K562 (cell line): ENCODE measurements around the gene LCN12. TPM values are rescaled to one million over a fixed set of nuclear protein-coding genes. Genes with fewer than 3 reads are reported as not detected.

ENCODE experiments used
- ATF1 ChIP-seq, 2 experiments: fragments of 450-650 bp in 1 of 2; IDR thresholded peaks; 2 replicates each; pipeline ENCODE4 v1.6.1; 2016; ENCODE audit warnings: missing compliant biosample characterization in 1 of 2, missing genetic modification characterization in 1 of 2
- ATF3 ChIP-seq, 2 experiments: fragments of 450-650 bp in 1 of 2; sonication (generic) in 1 of 2; formaldehyde crosslinking in 1 of 2; IDR thresholded peaks in 1 of 2; conservative IDR thresholded peaks in 1 of 2; 2 replicates each; pipeline versions ENCODE4 v1.6.1 to v1.8.1; 2016 to 2023; ENCODE audit warnings: mild to moderate bottlenecking in 2 of 2, moderate library complexity in 2 of 2, inconsistent platforms in 1 of 2, missing genetic modification reagents in 1 of 2
- BHLHE40 ChIP-seq: IDR thresholded peaks from 2 replicates; pipeline ENCODE4 v1.6.1; 2011; ENCODE audit warnings: low read length, improper control_type of control experiment
- EP400 ChIP-seq: fragments of 450-650 bp; IDR thresholded peaks from 2 replicates; pipeline ENCODE4 v1.6.1; 2017; ENCODE audit warnings: antibody characterized with exemption, mild to moderate bottlenecking, moderate library complexity
- HMG20A ChIP-seq: fragments of 450-650 bp; formaldehyde crosslinking; conservative IDR thresholded peaks from 2 replicates; pipeline ENCODE4 v1.4.0; 2020; ENCODE audit warnings: mild to moderate bottlenecking, mixed read lengths
- HMGXB4 ChIP-seq: sonication (generic); formaldehyde crosslinking; IDR thresholded peaks from 2 replicates; pipeline ENCODE4 v1.8.1; 2023; ENCODE audit warnings: mild to moderate bottlenecking, missing genetic modification reagents
- MYC ChIP-seq, 2 experiments: fragments of 250-450 bp in 1 of 2; sonication (Bioruptor Pico) in 1 of 2; IDR thresholded peaks; 2 replicates each; pipeline versions ENCODE4 v1.5.1 to v1.6.1; 2012 to 2021; ENCODE audit warnings: low read depth in 2 of 2, borderline replicate concordance in 1 of 2, improper control_type of control experiment in 1 of 2, low read length in 1 of 2, mild to moderate bottlenecking in 1 of 2, moderate library complexity in 1 of 2
- NFIC ChIP-seq: fragments of 450-650 bp; IDR thresholded peaks from 2 replicates; pipeline ENCODE4 v1.6.1; 2017; ENCODE audit warnings: mild to moderate bottlenecking, inconsistent platforms
- ZNF696 ChIP-seq: fragments of 250-450 bp; sonication (Bioruptor Pico); conservative IDR thresholded peaks from 2 replicates; pipeline ENCODE4 v1.4.0; 2020; ENCODE audit warnings: mild to moderate bottlenecking, moderate library complexity
- polyA plus RNA-seq, 8 experiments: library from polyadenylated mRNA; depleted of rRNA in 4 of 8; stranded (reverse) in 5 of 8; unstranded in 3 of 8; fragments of >200 nt; fragmentation: Nextera tagmentation in 2 of 8; fragmentation: Illumina TruSeq in 1 of 8; extraction: Ambion mirVana in 2 of 8; extraction: Trizol in 1 of 8; gene quantifications; 2 replicates each; pipeline versions ENCODE4 v1.2.1 to v1.2.3, GENCODE V29; 2011 to 2014; ENCODE audit warnings: inconsistent platforms in 1 of 8, missing spikeins in 1 of 8
- total RNA-seq, 7 experiments: library from RNA; depleted of rRNA in 6 of 7; stranded (reverse); fragments of >200 nt in 6 of 7; fragmentation: Illumina TruSeq in 2 of 7; extraction: Trizol in 2 of 7; gene quantifications; 2 replicates each; pipeline versions ENCODE4 v1.2.1 to v1.2.3, GENCODE V29; 2011 to 2021; ENCODE audit warnings: low replicate concordance in 1 of 7
- TF ChIP-seq, protein P1 (sequence below): sonication (generic); formaldehyde crosslinking; IDR thresholded peaks from 2 replicates; pipeline ENCODE4 v1.8.0; 2023; ENCODE audit warnings: missing genetic modification reagents, mild to moderate bottlenecking, borderline replicate concordance
- TF ChIP-seq, protein P2 (sequence below): fragments of 250-450 bp; sonication (Bioruptor Pico); IDR thresholded peaks from 2 replicates; pipeline ENCODE4 v1.4.0; 2020; ENCODE audit warnings: mild to moderate bottlenecking, moderate library complexity, borderline replicate concordance
- TF ChIP-seq, protein P3 (sequence below): IDR thresholded peaks from 2 replicates; pipeline ENCODE4 v1.6.1; 2012; ENCODE audit warnings: low read depth, low read length, improper control_type of control experiment, borderline replicate concordance

LCN12 gene
- total and polyA plus RNA-seq, 9 of the 15 experiments (the other 6 are each of a cell fraction or from before 2014, with no cell fraction given) = 0.05 TPM; not detected in 8

DNA sequence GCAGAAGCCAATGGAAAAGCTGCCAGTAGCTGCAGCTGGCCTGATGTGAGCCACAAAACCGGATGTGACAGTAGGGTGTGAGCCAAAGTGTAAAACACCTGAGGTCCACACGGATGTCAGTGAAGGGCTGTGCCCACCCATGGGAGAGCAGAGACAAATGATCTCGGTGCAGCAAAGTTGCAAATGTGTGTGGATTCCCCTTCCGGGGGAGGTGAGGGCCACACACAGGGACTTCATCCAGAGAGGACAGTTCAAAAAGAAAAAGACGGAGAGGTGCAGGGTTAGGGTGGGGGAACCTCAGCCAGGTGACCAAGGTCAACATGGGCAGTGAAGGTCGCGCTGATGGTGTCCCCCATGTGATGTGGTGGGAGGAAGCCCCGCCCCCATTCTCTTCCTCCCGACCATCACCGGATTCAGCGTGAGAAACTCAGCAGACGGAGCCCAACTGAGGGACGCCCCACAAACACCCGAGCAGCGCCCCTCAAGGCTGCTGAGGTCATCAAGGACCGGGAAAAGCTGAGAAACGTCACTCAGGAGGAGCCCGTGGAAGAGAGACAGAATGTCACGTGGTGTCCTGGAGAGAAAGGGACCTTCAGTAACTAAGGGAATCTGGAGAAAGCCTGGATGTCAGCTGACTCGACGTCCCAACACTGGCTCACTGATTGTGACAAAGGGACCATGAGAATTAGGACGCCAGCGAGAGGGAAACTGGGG, 13.9 kb downstream of the LCN12 start (continued):
- TF ChIP-seq NFIC (no peak), ATF3 (IDR thresholded peaks at IDR 0.05) (peak; percentile 26; the same call in 1 of the 2 replicates), ATF3 (CRISPR knock-in tag; conservative IDR thresholded peaks at IDR 0.05) (no peak), EP400 (no peak), ATF1 (CRISPR knock-in tag; IDR thresholded peaks at IDR 0.05) (no peak), ATF1 (tag; IDR thresholded peaks at IDR 0.05) (peak; percentile 50; the same call in 1 of the 2 replicates), MYC (IDR thresholded peaks at IDR 0.05; ENCODE audit: low read depth, low read length) (no peak), MYC (CRISPR knock-in tag; IDR thresholded peaks at IDR 0.05; ENCODE audit: borderline replicate concordance, low read depth) (no peak), BHLHE40 (0 out of 2 replicates have a peak, but pooled peaks have one; percentile 23), HMGXB4 (no peak), HMG20A (CRISPR knock-in tag) (no peak), ZNF696 (CRISPR knock-in tag) (no peak)
- TF ChIP-seq, protein P1, sequence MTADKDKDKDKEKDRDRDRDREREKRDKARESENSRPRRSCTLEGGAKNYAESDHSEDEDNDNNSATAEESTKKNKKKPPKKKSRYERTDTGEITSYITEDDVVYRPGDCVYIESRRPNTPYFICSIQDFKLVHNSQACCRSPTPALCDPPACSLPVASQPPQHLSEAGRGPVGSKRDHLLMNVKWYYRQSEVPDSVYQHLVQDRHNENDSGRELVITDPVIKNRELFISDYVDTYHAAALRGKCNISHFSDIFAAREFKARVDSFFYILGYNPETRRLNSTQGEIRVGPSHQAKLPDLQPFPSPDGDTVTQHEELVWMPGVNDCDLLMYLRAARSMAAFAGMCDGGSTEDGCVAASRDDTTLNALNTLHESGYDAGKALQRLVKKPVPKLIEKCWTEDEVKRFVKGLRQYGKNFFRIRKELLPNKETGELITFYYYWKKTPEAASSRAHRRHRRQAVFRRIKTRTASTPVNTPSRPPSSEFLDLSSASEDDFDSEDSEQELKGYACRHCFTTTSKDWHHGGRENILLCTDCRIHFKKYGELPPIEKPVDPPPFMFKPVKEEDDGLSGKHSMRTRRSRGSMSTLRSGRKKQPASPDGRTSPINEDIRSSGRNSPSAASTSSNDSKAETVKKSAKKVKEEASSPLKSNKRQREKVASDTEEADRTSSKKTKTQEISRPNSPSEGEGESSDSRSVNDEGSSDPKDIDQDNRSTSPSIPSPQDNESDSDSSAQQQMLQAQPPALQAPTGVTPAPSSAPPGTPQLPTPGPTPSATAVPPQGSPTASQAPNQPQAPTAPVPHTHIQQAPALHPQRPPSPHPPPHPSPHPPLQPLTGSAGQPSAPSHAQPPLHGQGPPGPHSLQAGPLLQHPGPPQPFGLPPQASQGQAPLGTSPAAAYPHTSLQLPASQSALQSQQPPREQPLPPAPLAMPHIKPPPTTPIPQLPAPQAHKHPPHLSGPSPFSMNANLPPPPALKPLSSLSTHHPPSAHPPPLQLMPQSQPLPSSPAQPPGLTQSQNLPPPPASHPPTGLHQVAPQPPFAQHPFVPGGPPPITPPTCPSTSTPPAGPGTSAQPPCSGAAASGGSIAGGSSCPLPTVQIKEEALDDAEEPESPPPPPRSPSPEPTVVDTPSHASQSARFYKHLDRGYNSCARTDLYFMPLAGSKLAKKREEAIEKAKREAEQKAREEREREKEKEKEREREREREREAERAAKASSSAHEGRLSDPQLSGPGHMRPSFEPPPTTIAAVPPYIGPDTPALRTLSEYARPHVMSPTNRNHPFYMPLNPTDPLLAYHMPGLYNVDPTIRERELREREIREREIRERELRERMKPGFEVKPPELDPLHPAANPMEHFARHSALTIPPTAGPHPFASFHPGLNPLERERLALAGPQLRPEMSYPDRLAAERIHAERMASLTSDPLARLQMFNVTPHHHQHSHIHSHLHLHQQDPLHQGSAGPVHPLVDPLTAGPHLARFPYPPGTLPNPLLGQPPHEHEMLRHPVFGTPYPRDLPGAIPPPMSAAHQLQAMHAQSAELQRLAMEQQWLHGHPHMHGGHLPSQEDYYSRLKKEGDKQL (CRISPR knock-in tag) = no peak
- TF ChIP-seq, protein P2, sequence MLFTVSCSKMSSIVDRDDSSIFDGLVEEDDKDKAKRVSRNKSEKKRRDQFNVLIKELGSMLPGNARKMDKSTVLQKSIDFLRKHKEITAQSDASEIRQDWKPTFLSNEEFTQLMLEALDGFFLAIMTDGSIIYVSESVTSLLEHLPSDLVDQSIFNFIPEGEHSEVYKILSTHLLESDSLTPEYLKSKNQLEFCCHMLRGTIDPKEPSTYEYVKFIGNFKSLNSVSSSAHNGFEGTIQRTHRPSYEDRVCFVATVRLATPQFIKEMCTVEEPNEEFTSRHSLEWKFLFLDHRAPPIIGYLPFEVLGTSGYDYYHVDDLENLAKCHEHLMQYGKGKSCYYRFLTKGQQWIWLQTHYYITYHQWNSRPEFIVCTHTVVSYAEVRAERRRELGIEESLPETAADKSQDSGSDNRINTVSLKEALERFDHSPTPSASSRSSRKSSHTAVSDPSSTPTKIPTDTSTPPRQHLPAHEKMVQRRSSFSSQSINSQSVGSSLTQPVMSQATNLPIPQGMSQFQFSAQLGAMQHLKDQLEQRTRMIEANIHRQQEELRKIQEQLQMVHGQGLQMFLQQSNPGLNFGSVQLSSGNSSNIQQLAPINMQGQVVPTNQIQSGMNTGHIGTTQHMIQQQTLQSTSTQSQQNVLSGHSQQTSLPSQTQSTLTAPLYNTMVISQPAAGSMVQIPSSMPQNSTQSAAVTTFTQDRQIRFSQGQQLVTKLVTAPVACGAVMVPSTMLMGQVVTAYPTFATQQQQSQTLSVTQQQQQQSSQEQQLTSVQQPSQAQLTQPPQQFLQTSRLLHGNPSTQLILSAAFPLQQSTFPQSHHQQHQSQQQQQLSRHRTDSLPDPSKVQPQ (CRISPR knock-in tag) = no peak
- TF ChIP-seq, protein P3, sequence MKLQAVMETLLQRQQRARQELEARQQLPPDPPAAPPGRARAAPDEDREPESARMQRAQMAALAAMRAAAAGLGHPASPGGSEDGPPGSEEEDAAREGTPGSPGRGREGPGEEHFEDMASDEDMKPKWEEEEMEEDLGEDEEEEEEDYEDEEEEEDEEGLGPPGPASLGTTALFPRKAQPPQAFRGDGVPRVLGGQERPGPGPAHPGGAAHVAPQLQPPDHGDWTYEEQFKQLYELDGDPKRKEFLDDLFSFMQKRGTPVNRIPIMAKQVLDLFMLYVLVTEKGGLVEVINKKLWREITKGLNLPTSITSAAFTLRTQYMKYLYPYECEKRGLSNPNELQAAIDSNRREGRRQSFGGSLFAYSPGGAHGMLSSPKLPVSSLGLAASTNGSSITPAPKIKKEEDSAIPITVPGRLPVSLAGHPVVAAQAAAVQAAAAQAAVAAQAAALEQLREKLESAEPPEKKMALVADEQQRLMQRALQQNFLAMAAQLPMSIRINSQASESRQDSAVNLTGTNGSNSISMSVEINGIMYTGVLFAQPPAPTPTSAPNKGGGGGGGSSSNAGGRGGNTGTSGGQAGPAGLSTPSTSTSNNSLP = no peak
